HCT116 (cell line): ENCODE results near the gene GABARAP.

ENCODE experiments used
- ATF3 ChIP-seq: IDR thresholded peaks from 2 replicates; pipeline ENCODE4 v1.6.1; 2012
- CTCF ChIP-seq, 3 experiments: fragments of 200-600 bp in 1 of 3; sonication (generic) in 1 of 3; IDR thresholded peaks in 2 of 3; conservative IDR thresholded peaks in 1 of 3; 2 replicates each; pipeline ENCODE4 v1.5.1; 2012 to 2017; ENCODE audit warnings: low read depth in 2 of 3, low read length in 2 of 3, antibody characterized with exemption in 1 of 3, borderline replicate concordance in 1 of 3, control low read depth in 1 of 3, mild to moderate bottlenecking in 1 of 3, mixed read lengths in 1 of 3, mixed run types in 1 of 3, moderate library complexity in 1 of 3; ENCODE audit not compliant: insufficient read depth in 1 of 3
- EZH2 ChIP-seq: fragments of 200-600 bp; sonication (generic); IDR thresholded peaks from 2 replicates; pipeline ENCODE4 v1.6.1; 2017; ENCODE audit warnings: antibody characterized with exemption, mixed run types
- EZH2phosphoT487 ChIP-seq: fragments of 200-600 bp; IDR thresholded peaks from 2 replicates; pipeline ENCODE4 v1.6.1; 2018; ENCODE audit warnings: antibody characterized with exemption, borderline replicate concordance
- JUND ChIP-seq: IDR thresholded peaks from 2 replicates; pipeline ENCODE4 v1.6.1; 2012
- MAX ChIP-seq: IDR thresholded peaks from 2 replicates; pipeline ENCODE4 v1.6.1; 2012
- POLR2A ChIP-seq: IDR thresholded peaks from 2 replicates; pipeline ENCODE4 v1.7.0; 2011; ENCODE audit warnings: borderline replicate concordance; ENCODE audit not compliant: insufficient read depth, insufficient read length; ENCODE audit errors: extremely low read depth
- POLR2AphosphoS5 ChIP-seq: IDR thresholded peaks from 2 replicates; pipeline ENCODE4 v1.6.1; 2011; ENCODE audit warnings: mild to moderate bottlenecking, low read depth, low read length, moderate library complexity
- REST ChIP-seq: IDR thresholded peaks from 2 replicates; pipeline ENCODE4 v1.6.1; 2012; ENCODE audit warnings: low read depth
- SIN3A ChIP-seq: IDR thresholded peaks from 2 replicates; pipeline ENCODE4 v1.6.1; 2012; ENCODE audit warnings: low read depth
- SP1 ChIP-seq: IDR thresholded peaks from 2 replicates; pipeline ENCODE4 v1.6.1; 2012; ENCODE audit warnings: low read depth
- SRF ChIP-seq: IDR thresholded peaks from 2 replicates; pipeline ENCODE4 v1.6.1; 2012; ENCODE audit warnings: low read depth
- TCF7L2 ChIP-seq: IDR thresholded peaks from 2 replicates; pipeline ENCODE4 v1.7.0; 2011; ENCODE audit warnings: borderline replicate concordance, inconsistent platforms; ENCODE audit not compliant: insufficient read depth, insufficient read length; ENCODE audit errors: extremely low read depth
- ZNF274 ChIP-seq: fragments of 200-500 bp; sonication (Bioruptor generic); IDR thresholded peaks from 2 replicates; pipeline ENCODE4 v1.6.1; 2014; ENCODE audit warnings: mild to moderate bottlenecking, low read depth, low read length, inconsistent platforms

GRCh38 chr17:7290166-7290565, 47.9 kb upstream of the GABARAP start:
- TF ChIP-seq EZH2phosphoT487, result no peak
- TF ChIP-seq REST, result no peak
- TF ChIP-seq EZH2, result no peak
- TF ChIP-seq MAX, result no peak
- TF ChIP-seq CTCF (IDR thresholded peaks at IDR 0.05 in 2 of 3, conservative IDR thresholded peaks at IDR 0.05 in 1 of 3; ENCODE audit: borderline replicate concordance in 1 of 3, insufficient read depth in 1 of 3, low read depth in 2 of 3, low read length in 2 of 3), result no peak
- TF ChIP-seq POLR2AphosphoS5, result no peak
- no peak for TF ChIP-seq POLR2A
- no peak for TF ChIP-seq SIN3A
- TF ChIP-seq SP1, result no peak
- TF ChIP-seq ATF3, result no peak
- TF ChIP-seq TCF7L2, result no peak
- no peak for TF ChIP-seq ZNF274
- no peak for TF ChIP-seq SRF
- no peak for TF ChIP-seq JUND
